UCSD-AML1 (cell line): ENCODE results near the gene BHMT.
"Not testable (repeated sequence)": the region's sequence is repeated elsewhere in the genome, so short reads cannot be mapped to it uniquely, and the experiment has no call there.

Experiments
- DNase-seq: peaks from one replicate; lab custom pipeline; 2025; ENCODE audit not compliant: unreplicated experiment; lab: John Stamatoyannopoulos, UW

BHMT gene

DNA sequence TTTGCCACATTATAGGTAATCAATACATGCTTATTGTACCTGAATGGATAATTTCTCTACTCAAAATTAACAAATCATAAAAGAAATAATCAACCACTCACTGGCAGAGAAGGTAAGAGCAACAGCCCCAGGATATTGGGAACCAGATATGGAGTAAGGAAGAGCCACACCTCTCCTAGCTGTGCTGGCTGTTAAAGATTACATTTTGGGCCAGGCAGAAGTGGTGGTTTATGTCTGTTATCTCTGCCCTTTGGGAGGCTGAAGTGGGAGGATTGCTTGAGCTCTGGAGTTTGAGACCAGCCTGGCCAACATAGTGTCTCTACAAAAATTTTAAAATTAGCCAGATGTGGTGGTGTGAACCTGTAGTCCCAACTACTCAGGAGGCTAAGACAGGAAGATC lies 56.4 kb downstream of the BHMT start:
- DNase-seq = no peak

- DNase-seq = no peak
Measured at GRCh38 chr5:79170661-79171060, 59.1 kb downstream of the BHMT start.

DNA sequence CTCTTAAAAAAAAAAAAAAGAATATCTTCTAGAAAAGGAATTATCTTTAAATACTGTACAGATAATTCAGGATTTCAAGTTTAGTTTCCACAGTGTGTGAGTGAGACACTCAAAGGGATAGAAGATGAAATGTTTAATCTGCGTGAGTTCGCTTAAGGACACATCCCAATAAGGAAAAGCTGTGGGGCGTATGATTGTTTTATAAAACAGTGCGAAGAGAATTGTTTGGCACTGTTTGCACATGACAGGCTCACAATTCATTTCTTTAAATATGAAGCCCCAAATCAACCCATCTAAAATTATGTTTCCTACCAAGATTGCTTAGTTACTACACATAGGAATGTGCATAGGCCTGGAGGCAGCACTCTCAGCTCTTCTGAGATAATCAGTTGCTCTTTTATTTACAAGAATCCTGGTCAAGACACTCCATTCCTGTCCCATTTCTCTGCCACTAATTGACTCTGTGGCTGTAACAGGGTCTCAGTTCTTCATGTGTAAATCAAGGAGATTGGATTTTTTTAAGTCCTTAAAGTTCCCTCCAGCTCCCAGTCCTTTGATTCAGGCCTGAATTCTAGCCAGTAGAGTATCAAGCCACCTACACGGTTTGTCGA lies 60.1 kb downstream of the BHMT start:
- no peak for DNase-seq

DNA sequence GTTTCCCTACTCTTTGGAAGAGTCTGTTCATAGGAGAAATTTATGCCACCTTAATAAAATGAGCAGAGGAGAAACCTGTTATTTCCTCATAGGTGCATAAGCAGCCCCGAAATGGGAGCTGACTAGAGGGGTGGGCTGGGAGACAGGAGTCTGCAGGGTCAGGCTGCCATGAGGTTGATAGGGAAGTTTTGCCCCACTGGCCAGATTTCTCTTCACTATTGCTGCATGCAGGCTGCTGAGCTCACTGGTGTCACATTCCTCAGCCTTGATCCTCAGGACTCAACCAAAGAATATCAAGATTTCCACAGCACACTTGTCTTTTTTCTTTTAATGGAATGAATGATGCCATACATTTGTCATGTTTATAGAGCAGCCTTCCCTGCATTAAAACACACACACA lies 60.7 kb downstream of the BHMT start:
- DNase-seq = no peak

- no peak for DNase-seq
Measured at GRCh38 chr5:79173626-79174025, 62.0 kb downstream of the BHMT start.

- not testable (repeated sequence) for DNase-seq
Measured at GRCh38 chr5:79180449-79180848, 68.8 kb downstream of the BHMT start.

- no peak for DNase-seq
Measured at GRCh38 chr5:79181419-79182022, 69.9 kb downstream of the BHMT start.
